A673 (cell line): Measurements from ENCODE around the gene SAP30.
A peak's percentile ranks its signal among the peaks of the same experiment; 100 is the strongest.

Source experiments
- EZH2 ChIP-seq: fragments of 200-600 bp; sonication (generic); IDR thresholded peaks from 2 replicates; pipeline ENCODE4 v1.6.1; 2017; ENCODE audit warnings: borderline replicate concordance, low read depth, mild to moderate bottlenecking, mixed read lengths, antibody characterized with exemption, low read length; ENCODE audit not compliant: poor library complexity, severe bottlenecking
- TF ChIP-seq, protein P1 (sequence below): fragments of 300-800, 200-600 bp; sonication (generic); conservative IDR thresholded peaks from 2 replicates; pipeline ENCODE4 v1.5.1; 2017; ENCODE audit warnings: low read depth, mild to moderate bottlenecking, antibody characterized with exemption, low read length, moderate library complexity, mixed read lengths

DNA sequence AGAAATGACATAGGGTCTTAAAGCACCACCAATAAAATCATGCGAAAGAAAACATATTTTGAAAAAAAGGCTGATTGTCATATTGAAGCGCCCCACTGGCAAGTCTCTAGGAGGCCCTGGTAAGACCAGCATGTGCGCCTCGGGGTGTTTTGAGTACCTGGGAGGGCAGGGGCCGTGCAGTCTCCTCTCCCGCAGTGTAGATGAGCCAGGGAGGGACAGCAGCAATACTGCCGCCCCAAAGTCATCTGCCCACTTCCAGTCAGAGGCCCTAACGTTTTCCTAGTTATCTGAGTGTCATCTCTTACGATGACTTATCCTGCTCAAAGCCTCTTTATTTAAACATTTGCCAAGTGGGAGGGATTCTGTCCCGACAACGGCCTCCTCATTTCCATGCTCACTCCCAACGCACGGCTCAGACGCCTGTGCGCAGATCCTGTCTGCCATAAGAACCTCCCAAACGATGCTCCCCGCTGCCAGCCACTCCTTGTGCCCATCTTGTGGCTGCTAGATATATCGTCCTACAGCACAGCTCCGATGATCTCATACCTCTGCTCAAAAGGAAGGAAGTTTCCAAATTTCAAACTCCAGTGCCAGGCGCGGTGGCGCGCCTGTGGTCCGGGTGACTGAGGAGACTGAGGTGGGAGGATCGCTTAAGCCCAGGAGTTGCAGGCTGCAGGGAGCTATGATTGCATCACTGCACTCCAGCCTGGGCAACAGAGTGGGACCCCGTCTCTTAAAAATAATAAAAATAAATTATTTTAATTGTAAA lies 45.3 kb downstream of the SAP30 start:
- TF ChIP-seq, protein P1, sequence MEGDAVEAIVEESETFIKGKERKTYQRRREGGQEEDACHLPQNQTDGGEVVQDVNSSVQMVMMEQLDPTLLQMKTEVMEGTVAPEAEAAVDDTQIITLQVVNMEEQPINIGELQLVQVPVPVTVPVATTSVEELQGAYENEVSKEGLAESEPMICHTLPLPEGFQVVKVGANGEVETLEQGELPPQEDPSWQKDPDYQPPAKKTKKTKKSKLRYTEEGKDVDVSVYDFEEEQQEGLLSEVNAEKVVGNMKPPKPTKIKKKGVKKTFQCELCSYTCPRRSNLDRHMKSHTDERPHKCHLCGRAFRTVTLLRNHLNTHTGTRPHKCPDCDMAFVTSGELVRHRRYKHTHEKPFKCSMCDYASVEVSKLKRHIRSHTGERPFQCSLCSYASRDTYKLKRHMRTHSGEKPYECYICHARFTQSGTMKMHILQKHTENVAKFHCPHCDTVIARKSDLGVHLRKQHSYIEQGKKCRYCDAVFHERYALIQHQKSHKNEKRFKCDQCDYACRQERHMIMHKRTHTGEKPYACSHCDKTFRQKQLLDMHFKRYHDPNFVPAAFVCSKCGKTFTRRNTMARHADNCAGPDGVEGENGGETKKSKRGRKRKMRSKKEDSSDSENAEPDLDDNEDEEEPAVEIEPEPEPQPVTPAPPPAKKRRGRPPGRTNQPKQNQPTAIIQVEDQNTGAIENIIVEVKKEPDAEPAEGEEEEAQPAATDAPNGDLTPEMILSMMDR = peak; percentile 44
- no peak for TF ChIP-seq EZH2
